Chondrocyte (in vitro differentiated cells): ENCODE measurements around the gene PCID2. TPM values are rescaled to one million over a fixed set of nuclear protein-coding genes. Genes with fewer than 3 reads are reported as not detected.
A peak's percentile ranks its signal among the peaks of the same experiment; 100 is the strongest.

ENCODE experiments used
- DNase-seq: peaks from one replicate; pipeline ENCODE4 v3.0.0; 2021; ENCODE audit warnings: mixed read lengths, low spot score
- H3K27ac Mint-ChIP-seq: one replicate; pipeline ENCODE4 v1.8.0; 2021; ENCODE audit warnings: mild to moderate bottlenecking, moderate library complexity, mixed read lengths; ENCODE audit not compliant: unreplicated experiment
- H3K27me3 Mint-ChIP-seq: 2 replicates; pipeline ENCODE4 v1.8.0; 2021; ENCODE audit warnings: low read depth, mixed read lengths
- H3K36me3 Mint-ChIP-seq: 2 replicates; pipeline ENCODE4 v1.8.0; 2021; ENCODE audit warnings: low read depth, mixed read lengths
- H3K4me1 Mint-ChIP-seq: 2 replicates; pipeline ENCODE4 v1.8.0; 2021; ENCODE audit warnings: low read depth, mild to moderate bottlenecking, mixed read lengths
- H3K4me3 Mint-ChIP-seq: one replicate; pipeline ENCODE4 v1.8.0; 2021; ENCODE audit warnings: mild to moderate bottlenecking, moderate library complexity, mixed read lengths; ENCODE audit not compliant: unreplicated experiment
- H3K9me3 Mint-ChIP-seq: 2 replicates; pipeline ENCODE4 v1.8.0; 2021; ENCODE audit warnings: low read depth, mixed read lengths
- CTCF ChIP-seq: fragments of 200-600 bp; sonication (generic); IDR thresholded peaks from 2 replicates; pipeline ENCODE4 v1.5.0; 2021; ENCODE audit warnings: antibody characterized with exemption, mild to moderate bottlenecking, moderate library complexity
- total RNA-seq: library from RNA; stranded (reverse); gene quantifications from 3 replicates; pipeline ENCODE4 v1.2.1, GENCODE V29; 2021

PCID2 gene
- total RNA-seq, 1 donor from 2014 or later = 32.9 TPM

GRCh38 chr13:113209336-113209758 lies 878 bp upstream of the PCID2 start, which contains the start of gene CUL4A:
Gene CUL4A (plus strand): TSS chr13:113209613. CDS start chr13:113209628, 15 bp downstream.
- H3K27me3 Mint-ChIP-seq = no peaks in the 10 kb centered on the region
- no peaks in the 10 kb centered on the region for H3K9me3 Mint-ChIP-seq
- TF ChIP-seq CTCF = no peak
- H3K27ac Mint-ChIP-seq = peak within 1 kb of the TSS; percentile 92
- H3K4me1 Mint-ChIP-seq = peaks cover 56% of the 10 kb centered on the region
- peaks cover 4% of the 10 kb centered on the region for H3K36me3 Mint-ChIP-seq
- peak within 1 kb of the TSS; percentile 86 for H3K4me3 Mint-ChIP-seq
- DNase-seq = no peak

GRCh38 chr13:113207890-113208420 lies 514 bp downstream of the PCID2 start:
- peaks cover 4% of the 10 kb centered on the region for H3K36me3 Mint-ChIP-seq
- DNase-seq = no peak
- no peaks in the 10 kb centered on the region for H3K27me3 Mint-ChIP-seq
- TF ChIP-seq CTCF = peak; percentile 38
- peak overlapping the region; percentile 92 for H3K27ac Mint-ChIP-seq
- no peaks in the 10 kb centered on the region for H3K9me3 Mint-ChIP-seq
- peak overlapping the region; percentile 86 for H3K4me3 Mint-ChIP-seq
- H3K4me1 Mint-ChIP-seq = peaks cover 63% of the 10 kb centered on the region

- Mint-ChIP-seq H3K27ac (peak overlapping the region; percentile 92), H3K4me3 (peak overlapping the region; percentile 86), H3K27me3 (no peaks in the 10 kb centered on the region), H3K36me3 (peaks cover 4% of the 10 kb centered on the region), H3K9me3 (no peaks in the 10 kb centered on the region), H3K4me1 (peaks cover 67% of the 10 kb centered on the region)
- DNase-seq = no peak
- no peak for TF ChIP-seq CTCF
These were observed 1.0 kb downstream of the PCID2 start for GRCh38 chr13:113207460-113207859.

GRCh38 chr13:113205428-113205931 lies 3.0 kb downstream of the PCID2 start:
- Mint-ChIP-seq H3K27ac (peak overlapping the region; percentile 34), H3K36me3 (no peaks in the 10 kb centered on the region), H3K4me3 (no peak overlapping the region)

GRCh38 chr13:113204378-113204734 lies 4.1 kb downstream of the PCID2 start:
- H3K27me3 Mint-ChIP-seq = no peaks in the 10 kb centered on the region
- H3K4me1 Mint-ChIP-seq = peaks cover 47% of the 10 kb centered on the region
- H3K4me3 Mint-ChIP-seq = no peak overlapping the region
- no peak for TF ChIP-seq CTCF
- peaks cover 3% of the 10 kb centered on the region for H3K36me3 Mint-ChIP-seq
- no peaks in the 10 kb centered on the region for H3K9me3 Mint-ChIP-seq
- DNase-seq = no peak
- no peak overlapping the region for H3K27ac Mint-ChIP-seq

More at GRCh38 chr13:113205428-113205931, 3.0 kb downstream of the PCID2 start:
- Mint-ChIP-seq H3K4me1 (peaks cover 51% of the 10 kb centered on the region), H3K9me3 (no peaks in the 10 kb centered on the region), H3K27me3 (no peaks in the 10 kb centered on the region)
- DNase-seq = no peak
- TF ChIP-seq CTCF = no peak
